A673 (cell line): ENCODE results near the gene MAP7.

Experiments
- CTCF ChIP-seq: fragments of 300-800, 200-600 bp; sonication (generic); conservative IDR thresholded peaks from 2 replicates; pipeline ENCODE4 v1.5.1; 2017; ENCODE audit warnings: low read depth, mild to moderate bottlenecking, antibody characterized with exemption, low read length, moderate library complexity, mixed read lengths
- EZH2 ChIP-seq: fragments of 200-600 bp; sonication (generic); IDR thresholded peaks from 2 replicates; pipeline ENCODE4 v1.6.1; 2017; ENCODE audit warnings: borderline replicate concordance, low read depth, mild to moderate bottlenecking, mixed read lengths, antibody characterized with exemption, low read length; ENCODE audit not compliant: poor library complexity, severe bottlenecking

- TF ChIP-seq CTCF = no peak
- no peak for TF ChIP-seq EZH2
Measured at GRCh38 chr6:136335736-136336363, 214.4 kb downstream of the MAP7 start.
